HepG2 (cell line): ENCODE results near the gene PPP1R18. TPM values are rescaled to one million over a fixed set of nuclear protein-coding genes. Genes with fewer than 3 reads are reported as not detected.

Experiments
- HOXA9 ChIP-seq: sonication (generic); formaldehyde crosslinking; IDR thresholded peaks from 2 replicates; pipeline ENCODE4 v1.8.1; 2022; ENCODE audit warnings: missing genetic modification reagents, mild to moderate bottlenecking, moderate library complexity, borderline replicate concordance
- IRX3 ChIP-seq: sonication (generic); formaldehyde crosslinking; IDR thresholded peaks from 2 replicates; pipeline ENCODE4 v1.8.1; 2023; ENCODE audit warnings: mild to moderate bottlenecking, low read depth, missing genetic modification reagents, borderline replicate concordance
- MLXIP ChIP-seq: sonication (generic); formaldehyde crosslinking; IDR thresholded peaks from 2 replicates; pipeline ENCODE4 v1.9.0; 2021; ENCODE audit warnings: missing genetic modification reagents, borderline replicate concordance
- NPAS2 ChIP-seq: sonication (generic); formaldehyde crosslinking; IDR thresholded peaks from 2 replicates; pipeline ENCODE4 v1.8.0; 2022; ENCODE audit warnings: mild to moderate bottlenecking, missing genetic modification reagents, borderline replicate concordance
- REPIN1 ChIP-seq: sonication (generic); formaldehyde crosslinking; IDR thresholded peaks from 2 replicates; pipeline ENCODE4 v1.8.0; 2022; ENCODE audit warnings: missing genetic modification reagents, low read depth, mild to moderate bottlenecking, borderline replicate concordance
- SMYD3 ChIP-seq: sonication (generic); formaldehyde crosslinking; IDR thresholded peaks from 2 replicates; pipeline ENCODE4 v1.8.1; 2023; ENCODE audit warnings: mild to moderate bottlenecking, missing genetic modification reagents
- SP1 ChIP-seq, 2 experiments: fragments of 450-650 bp in 1 of 2; sonication (generic) in 1 of 2; formaldehyde crosslinking in 1 of 2; IDR thresholded peaks; 2 replicates each; pipeline versions ENCODE4 v1.4.0 to v1.6.1; 2016 to 2020; ENCODE audit warnings: missing genetic modification reagents in 1 of 2
- ZBTB2 ChIP-seq: sonication (generic); formaldehyde crosslinking; IDR thresholded peaks from 2 replicates; pipeline ENCODE4 v1.8.0; 2022; ENCODE audit warnings: low read depth, missing genetic modification reagents
- ZBTB42 ChIP-seq: sonication (generic); formaldehyde crosslinking; IDR thresholded peaks from 2 replicates; pipeline ENCODE4 v1.5.0; 2020; ENCODE audit warnings: mild to moderate bottlenecking, missing genetic modification reagents
- ZNF121 ChIP-seq: sonication (generic); formaldehyde crosslinking; IDR thresholded peaks from 2 replicates; pipeline ENCODE4 v1.5.0; 2020; ENCODE audit warnings: mild to moderate bottlenecking, missing genetic modification reagents
- ZNF629 ChIP-seq: sonication (generic); formaldehyde crosslinking; conservative IDR thresholded peaks from 2 replicates; pipeline ENCODE4 v1.5.0; 2020; ENCODE audit warnings: missing genetic modification reagents
- ZNF75D ChIP-seq: sonication (generic); formaldehyde crosslinking; IDR thresholded peaks from 2 replicates; pipeline ENCODE4 v1.8.1; 2023; ENCODE audit warnings: missing genetic modification reagents, mild to moderate bottlenecking, borderline replicate concordance
- ZNF792 ChIP-seq: IDR thresholded peaks from 2 replicates; pipeline ENCODE4 v1.6.1; 2016
- polyA plus RNA-seq, 8 experiments: library from polyadenylated mRNA; depleted of rRNA in 3 of 8; stranded (reverse) in 7 of 8; unstranded in 1 of 8; fragments of >200 nt; fragmentation: Illumina TruSeq in 4 of 8; extraction: Trizol in 4 of 8; gene quantifications; 2 replicates each; pipeline versions ENCODE4 v1.2.1 to v1.2.3, GENCODE V29; 2011 to 2016; ENCODE audit warnings: low read depth in 4 of 8, missing spikeins in 1 of 8, mixed read lengths in 1 of 8; ENCODE audit not compliant: insufficient read depth in 1 of 8
- total RNA-seq, 5 experiments: library from RNA; depleted of rRNA; stranded (reverse); fragments of >200 nt; fragmentation: Illumina TruSeq; extraction: Trizol; gene quantifications; 2 replicates each; pipeline ENCODE4 v1.2.3, GENCODE V29; 2016; ENCODE audit warnings: low read depth in 1 of 5
- TF ChIP-seq, protein P1 (sequence below): sonication (generic); formaldehyde crosslinking; IDR thresholded peaks from 2 replicates; pipeline ENCODE4 v1.4.0; 2020; ENCODE audit warnings: missing genetic modification reagents
- TF ChIP-seq, protein P2 (sequence below): sonication (generic); formaldehyde crosslinking; IDR thresholded peaks from 2 replicates; pipeline ENCODE4 v1.8.1; 2023; ENCODE audit warnings: mild to moderate bottlenecking, inconsistent platforms, moderate library complexity, missing genetic modification reagents, borderline replicate concordance
- TF ChIP-seq, protein P3 (sequence below): sonication (generic); formaldehyde crosslinking; IDR thresholded peaks from 2 replicates; pipeline ENCODE4 v1.5.0; 2020; ENCODE audit warnings: missing genetic modification reagents

Gene PPP1R18
- total and polyA plus RNA-seq, 2 of the 13 experiments (the other 11 are each of a cell fraction or from before 2014, with no cell fraction given) = 4.9 to 9.2 TPM

- TF ChIP-seq, protein P1, sequence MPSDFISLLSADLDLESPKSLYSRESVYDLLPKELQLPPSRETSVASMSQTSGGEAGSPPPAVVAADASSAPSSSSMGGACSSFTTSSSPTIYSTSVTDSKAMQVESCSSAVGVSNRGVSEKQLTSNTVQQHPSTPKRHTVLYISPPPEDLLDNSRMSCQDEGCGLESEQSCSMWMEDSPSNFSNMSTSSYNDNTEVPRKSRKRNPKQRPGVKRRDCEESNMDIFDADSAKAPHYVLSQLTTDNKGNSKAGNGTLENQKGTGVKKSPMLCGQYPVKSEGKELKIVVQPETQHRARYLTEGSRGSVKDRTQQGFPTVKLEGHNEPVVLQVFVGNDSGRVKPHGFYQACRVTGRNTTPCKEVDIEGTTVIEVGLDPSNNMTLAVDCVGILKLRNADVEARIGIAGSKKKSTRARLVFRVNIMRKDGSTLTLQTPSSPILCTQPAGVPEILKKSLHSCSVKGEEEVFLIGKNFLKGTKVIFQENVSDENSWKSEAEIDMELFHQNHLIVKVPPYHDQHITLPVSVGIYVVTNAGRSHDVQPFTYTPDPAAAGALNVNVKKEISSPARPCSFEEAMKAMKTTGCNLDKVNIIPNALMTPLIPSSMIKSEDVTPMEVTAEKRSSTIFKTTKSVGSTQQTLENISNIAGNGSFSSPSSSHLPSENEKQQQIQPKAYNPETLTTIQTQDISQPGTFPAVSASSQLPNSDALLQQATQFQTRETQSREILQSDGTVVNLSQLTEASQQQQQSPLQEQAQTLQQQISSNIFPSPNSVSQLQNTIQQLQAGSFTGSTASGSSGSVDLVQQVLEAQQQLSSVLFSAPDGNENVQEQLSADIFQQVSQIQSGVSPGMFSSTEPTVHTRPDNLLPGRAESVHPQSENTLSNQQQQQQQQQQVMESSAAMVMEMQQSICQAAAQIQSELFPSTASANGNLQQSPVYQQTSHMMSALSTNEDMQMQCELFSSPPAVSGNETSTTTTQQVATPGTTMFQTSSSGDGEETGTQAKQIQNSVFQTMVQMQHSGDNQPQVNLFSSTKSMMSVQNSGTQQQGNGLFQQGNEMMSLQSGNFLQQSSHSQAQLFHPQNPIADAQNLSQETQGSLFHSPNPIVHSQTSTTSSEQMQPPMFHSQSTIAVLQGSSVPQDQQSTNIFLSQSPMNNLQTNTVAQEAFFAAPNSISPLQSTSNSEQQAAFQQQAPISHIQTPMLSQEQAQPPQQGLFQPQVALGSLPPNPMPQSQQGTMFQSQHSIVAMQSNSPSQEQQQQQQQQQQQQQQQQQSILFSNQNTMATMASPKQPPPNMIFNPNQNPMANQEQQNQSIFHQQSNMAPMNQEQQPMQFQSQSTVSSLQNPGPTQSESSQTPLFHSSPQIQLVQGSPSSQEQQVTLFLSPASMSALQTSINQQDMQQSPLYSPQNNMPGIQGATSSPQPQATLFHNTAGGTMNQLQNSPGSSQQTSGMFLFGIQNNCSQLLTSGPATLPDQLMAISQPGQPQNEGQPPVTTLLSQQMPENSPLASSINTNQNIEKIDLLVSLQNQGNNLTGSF (CRISPR knock-in tag) = peak; percentile 5
- TF ChIP-seq ZBTB42 (CRISPR knock-in tag) (no peak), ZBTB2 (no peak), ZNF121 (peak; percentile 48; the same call in 1 of the 2 replicates), ZNF75D (CRISPR knock-in tag) (no peak), SMYD3 (CRISPR knock-in tag) (0 out of 2 replicates have a peak, but pooled peaks have one; percentile 20), SP1 (IDR thresholded peaks at IDR 0.05) (no peak), SP1 (CRISPR knock-in tag; IDR thresholded peaks at IDR 0.05) (peak; percentile 92), MLXIP (CRISPR knock-in tag) (0 out of 2 replicates have a peak, but pooled peaks have one; percentile 48), HOXA9 (CRISPR knock-in tag) (no peak), ZNF629 (CRISPR knock-in tag) (0 out of 2 replicates have a peak, but pooled peaks have one; percentile 27), ZNF792 (peak; percentile 50), IRX3 (no peak), NPAS2 (no peak), REPIN1 (peak; percentile 73)
- TF ChIP-seq, protein P2, sequence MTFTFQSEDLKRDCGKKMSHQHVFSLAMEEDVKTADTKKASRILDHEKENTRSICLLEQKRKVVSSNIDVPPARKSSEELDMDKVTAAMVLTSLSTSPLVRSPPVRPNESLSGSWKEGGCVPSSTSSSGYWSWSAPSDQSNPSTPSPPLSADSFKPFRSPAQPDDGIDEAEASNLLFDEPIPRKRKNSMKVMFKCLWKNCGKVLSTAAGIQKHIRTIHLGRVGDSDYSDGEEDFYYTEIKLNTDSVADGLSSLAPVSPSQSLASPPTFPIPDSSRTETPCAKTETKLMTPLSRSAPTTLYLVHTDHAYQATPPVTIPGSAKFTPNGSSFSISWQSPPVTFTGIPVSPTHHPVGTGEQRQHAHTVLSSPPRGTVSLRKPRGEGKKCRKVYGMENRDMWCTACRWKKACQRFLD (CRISPR knock-in tag) = no peak
- TF ChIP-seq, protein P3, sequence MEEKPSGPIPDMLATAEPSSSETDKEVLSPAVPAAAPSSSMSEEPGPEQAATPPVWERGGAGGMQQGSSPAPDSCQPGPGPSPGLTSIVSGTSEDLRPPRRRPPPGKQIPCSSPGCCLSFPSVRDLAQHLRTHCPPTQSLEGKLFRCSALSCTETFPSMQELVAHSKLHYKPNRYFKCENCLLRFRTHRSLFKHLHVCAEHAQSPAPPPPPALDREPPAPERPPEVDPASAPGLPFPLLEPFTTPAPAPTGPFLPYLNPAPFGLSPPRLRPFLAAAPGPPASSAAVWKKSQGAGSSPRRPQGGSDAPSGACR (CRISPR knock-in tag) = peak; percentile 46
Observed at GRCh38 chr6:30721198-30722024, 35.0 kb upstream of the PPP1R18 start (continued).
